Measurements from ENCODE around the gene NEK8. TPM values are rescaled to one million over a fixed set of nuclear protein-coding genes. Genes with fewer than 3 reads are reported as not detected.
"Not testable (repeated sequence)": the region's sequence is repeated elsewhere in the genome, so short reads cannot be mapped to it uniquely, and the experiment has no call there.

The NEK8 gene
- total RNA-seq, 6 donors from 2014 or later: 3.5 to 34.6 (median 13.0) TPM

GRCh38 chr17:28720247-28720996, 8.2 kb upstream of the NEK8 start:
- Histone ChIP-seq H3K27me3 (no peaks in the 10 kb centered on the region), H3K4me1 (peaks cover 55 to 87% (median 78%) of the 10 kb centered on the region in 4 donors), H3K9me3 (no peaks in the 10 kb centered on the region), H3K36me3 (peaks cover 10 to 45% (median 33%) of the 10 kb centered on the region in 4 donors), H3K4me3 (peak overlapping the region; percentile 70 to 99 (median 95)), H3K27ac (peak overlapping the region; percentile 81 to 92 (median 88))
- TF ChIP-seq EP300 (IDR thresholded peaks at IDR 0.05): no peak
- TF ChIP-seq POLR2AphosphoS5 (IDR thresholded peaks at IDR 0.05): no peak
- TF ChIP-seq CTCF (IDR thresholded peaks at IDR 0.05): no peak
- no peak for ATAC-seq (ENCODE audit: low FRiP score in 2 of 2)
- WGBS, 2 donors: 3 to 7% methylated on average over 29 to 30 of the region's 30 CpGs
- DNase-seq: no peak

- H3K9me3 ChIP-seq; ATAC-seq (ENCODE audit: low FRiP score in 2 of 2); H3K27me3 ChIP-seq: not testable (repeated sequence)
- peak in 1 of 2 donors; percentile 58 for DNase-seq
- Histone ChIP-seq H3K4me1 (peaks cover 61 to 89% (median 81%) of the 10 kb centered on the region in 4 donors), H3K36me3 (peaks cover 10 to 44% (median 33%) of the 10 kb centered on the region in 4 donors), H3K4me3 (peak overlapping the region in 3 of 4 donors; percentile 70 to 96 (median 94)), H3K27ac (peak overlapping the region in 2 of 4 donors; percentile 39 to 81)
- WGBS, 2 donors: 35 to 41% methylated on average over 19 of the region's 19 CpGs
Observed at GRCh38 chr17:28720997-28721329, 7.6 kb upstream of the NEK8 start.

GRCh38 chr17:28722417-28723158, 6.0 kb upstream of the NEK8 start:
- Histone ChIP-seq H3K36me3 (peaks cover 10 to 44% (median 33%) of the 10 kb centered on the region in 4 donors), H3K4me3 (peak overlapping the region in 1 of 4 donors; percentile 94), H3K27ac (peak overlapping the region in 1 of 4 donors; percentile 81), H3K9me3 (no peaks in the 10 kb centered on the region), H3K27me3 (no peaks in the 10 kb centered on the region), H3K4me1 (peaks cover 60 to 89% (median 77%) of the 10 kb centered on the region in 4 donors)
- WGBS, 2 donors: 66 to 71% methylated on average over 6 to 7 of the region's 7 CpGs
- DNase-seq (no peak), ATAC-seq (ENCODE audit: low FRiP score in 2 of 2) (no peak)
- TF ChIP-seq POLR2AphosphoS5 (IDR thresholded peaks at IDR 0.05): no peak
- no peak for TF ChIP-seq POLR2A (IDR thresholded peaks at IDR 0.05)
- no peak for TF ChIP-seq CTCF (IDR thresholded peaks at IDR 0.05)
- no peak for TF ChIP-seq EP300 (IDR thresholded peaks at IDR 0.05)

GRCh38 chr17:28723159-28723835, 5.3 kb upstream of the NEK8 start:
- H3K27me3 ChIP-seq: no peaks in the 10 kb centered on the region
- TF ChIP-seq EP300 (IDR thresholded peaks at IDR 0.05) (no peak), POLR2AphosphoS5 (IDR thresholded peaks at IDR 0.05) (no peak), CTCF (IDR thresholded peaks at IDR 0.05) (no peak), POLR2A (IDR thresholded peaks at IDR 0.05) (no peak)
- DNase-seq: no peak
- no peak for ATAC-seq (ENCODE audit: low FRiP score in 2 of 2)
- H3K4me1 ChIP-seq: peaks cover 55 to 89% (median 76%) of the 10 kb centered on the region in 4 donors
- WGBS, 2 donors: 77 to 83% methylated on average over 6 of the region's 6 CpGs
- peak overlapping the region in 1 of 4 donors; percentile 81 for H3K27ac ChIP-seq
- peaks cover 10 to 44% (median 33%) of the 10 kb centered on the region in 4 donors for H3K36me3 ChIP-seq
- H3K9me3 ChIP-seq: no peaks in the 10 kb centered on the region
- no peak overlapping the region for H3K4me3 ChIP-seq

Data from upper lobe of left lung (tissue), 6 donors.